ENCODE measurements around the gene CSNK2B. TPM values are rescaled to one million over a fixed set of nuclear protein-coding genes. Genes with fewer than 3 reads are reported as not detected.
A peak's percentile ranks its signal among the peaks of the same experiment; 100 is the strongest.

CSNK2B gene
- total and polyA plus RNA-seq, 10 of the 15 experiments (the other 5 are each of a cell fraction or from before 2014, with no cell fraction given): 56.3 to 405 (median 286) TPM

- TF ChIP-seq E2F8 (IDR thresholded peaks at IDR 0.05; ENCODE audit: low read depth, partially characterized antibody) (no peak), MLLT1 (IDR thresholded peaks at IDR 0.05) (peak; percentile 79), TCF12 (IDR thresholded peaks at IDR 0.05; ENCODE audit: low read depth, low read length) (peak; percentile 46; the same call in 1 of the 2 replicates)
These were observed 45.1 kb upstream of the CSNK2B start, which contains the start of gene PRRC2A (continued) for GRCh38 chr6:31620586-31621319.

GRCh38 chr6:31621320-31621939, 44.5 kb upstream of the CSNK2B start:
- intact Hi-C loops (cut with micrococcal nuclease; ENCODE audit: unreplicated experiment) (no loop called here), in situ Hi-C loops (cut with MboI) (no loop called here)
- FAIRE-seq: no peak
- no peaks in the 10 kb centered on the region for H3K27me3 ChIP-seq (replicated peaks in 1 of 2; ENCODE audit: control insufficient read depth in 2 of 2, insufficient read depth in 2 of 2, low read length in 1 of 2)
- H3K4me2 ChIP-seq (ENCODE audit: control insufficient read depth, insufficient read depth): peak overlapping the region; percentile 74
- H3K4me1 ChIP-seq (ENCODE audit: control insufficient read depth, insufficient read depth, low read length): peaks cover 6% of the 10 kb centered on the region
- H3K79me2 ChIP-seq (ENCODE audit: control insufficient read depth, insufficient read depth, low read length): peaks cover 42% of the 10 kb centered on the region
- TSS peak; percentile 67 for BruUV-seq (replicated peaks)
- peaks cover 4% of the 10 kb centered on the region; the same call in 1 of the 2 replicates for H4K20me1 ChIP-seq (ENCODE audit: control insufficient read depth, insufficient read depth)
- RAD21 ChIA-PET (ENCODE audit: unreplicated experiment): interaction anchor here (0.6 to 2.6 kb wide), 5 partner anchors 22 to 209 kb away, joined by 3 to 11 read pairs (median 5); partner anchors contain the start of genes ATP6V1G2, BAG6, NFKBIL1 and TNF
- 2% methylated on average over 15 of the region's 15 CpGs for WGBS (ENCODE audit: insufficient coverage, insufficient replicate concordance, low lambda C conversion rate, missing lambda C conversion rate)
- H3K9me3 ChIP-seq (replicated peaks; ENCODE audit: control insufficient read depth, insufficient read depth, low read length): no peaks in the 10 kb centered on the region
- peak; percentile 11; the same call in 1 of the 2 replicates for TF ChIP-seq ZBTB40 (IDR thresholded peaks at IDR 0.05; ENCODE audit: borderline replicate concordance)
- TF ChIP-seq HCFC1 (IDR thresholded peaks at IDR 0.05; ENCODE audit: low read length): no peak
- no peak for ATAC-seq
- peaks cover 21 to 31% of the 10 kb centered on the region in 2 experiments for H3K36me3 ChIP-seq (ENCODE audit: control insufficient read depth in 2 of 2, insufficient read depth in 2 of 2, low read length in 1 of 2)
- H2AFZ ChIP-seq (ENCODE audit: control insufficient read depth, low read depth, low read length): no peak overlapping the region
- H3K9ac ChIP-seq (ENCODE audit: control insufficient read depth, insufficient read depth, low read length): peak overlapping the region; percentile 99
- peak overlapping the region; percentile 86 for H3K4me3 ChIP-seq
- SMC1A ChIA-PET (ENCODE audit: uncharacterized antibody, unreplicated experiment): interaction anchor here (0.8 to 2.9 kb wide), 12 partner anchors 12 to 209 kb away, joined by 3 to 15 read pairs (median 6); partner anchors contain the start of genes BAG6, C6orf47, DDX39B and GPANK1
- H3K27ac ChIP-seq (ENCODE audit: control insufficient read depth, insufficient read depth): peak overlapping the region; percentile 96
- CTCF ChIA-PET: interaction anchor here (0.9 to 3.0 kb wide), 9 partner anchors 22 to 82 kb away, joined by 3 to 17 read pairs (median 3); partner anchors contain the start of genes ABHD16A, ATP6V1G2, BAG6 and LY6G5C
- POLR2A ChIA-PET: interaction anchor here (0.6 to 5.2 kb wide), 18 partner anchors 11 to 313 kb away, joined by 3 to 58 read pairs (median 4); partner anchors contain the start of genes APOM, BAG6, C6orf47 and DDX39B
- no peak for DNase-seq (ENCODE audit: low read depth, low spot score)
